GM23338 (cell line): ENCODE measurements around the gene MXRA8. TPM values are rescaled to one million over a fixed set of nuclear protein-coding genes. Genes with fewer than 3 reads are reported as not detected.

Source experiments
- ATAC-seq: fragments of 200-7000 bp; cut with Tn5 transposase; 3 replicates; pipeline ENCODE4 v1.9.1; 2020
- DNase-seq: peaks from one replicate; pipeline ENCODE4 v3.0.0-alpha.2; 2015; ENCODE audit warnings: low spot score
- H2AFZ ChIP-seq: fragments of 200-600 bp; sonication (generic); 2 replicates; pipeline ENCODE4 v1.8.0; 2016; ENCODE audit warnings: antibody characterized with exemption, mild to moderate bottlenecking, moderate library complexity
- H3F3A ChIP-seq: fragments of 200-600 bp; sonication (generic); replicated peaks from 2 replicates; pipeline ENCODE4 v1.8.0; 2017; ENCODE audit warnings: antibody characterized with exemption, mixed run types, low read depth
- H3K27ac ChIP-seq: fragments of 200-600 bp; sonication (generic); 2 replicates; pipeline ENCODE4 v1.6.1; 2016; ENCODE audit warnings: low read depth
- H3K27me3 ChIP-seq: fragments of 200-600 bp; sonication (generic); 2 replicates; pipeline ENCODE4 v1.8.0; 2016; ENCODE audit warnings: mild to moderate bottlenecking, mixed run types, moderate library complexity; ENCODE audit not compliant: insufficient read depth
- H3K36me3 ChIP-seq: fragments of 200-600 bp; sonication (generic); 2 replicates; pipeline ENCODE4 v1.8.0; 2016; ENCODE audit warnings: mild to moderate bottlenecking; ENCODE audit not compliant: insufficient read depth
- H3K4me1 ChIP-seq: fragments of 200-600 bp; sonication (generic); 2 replicates; pipeline ENCODE4 v1.8.0; 2016; ENCODE audit warnings: mild to moderate bottlenecking, moderate library complexity; ENCODE audit not compliant: insufficient read depth
- H3K4me2 ChIP-seq: fragments of 200-600 bp; sonication (generic); 2 replicates; pipeline ENCODE4 v1.7.1; 2017; ENCODE audit warnings: mixed run types
- H3K4me3 ChIP-seq: fragments of 200-600 bp; sonication (generic); 2 replicates; pipeline ENCODE4 v1.6.1; 2016; ENCODE audit warnings: mixed run types
- H3K79me2 ChIP-seq: fragments of 200-600 bp; sonication (generic); replicated peaks from 2 replicates; pipeline ENCODE4 v1.8.0; 2017; ENCODE audit warnings: mild to moderate bottlenecking; ENCODE audit not compliant: insufficient read depth
- H3K9me2 ChIP-seq: fragments of 200-600 bp; sonication (generic); 2 replicates; pipeline ENCODE4 v1.8.0; 2017; ENCODE audit not compliant: insufficient read depth
- H4K20me1 ChIP-seq: fragments of 200-600 bp; sonication (generic); replicated peaks from 2 replicates; pipeline ENCODE4 v1.8.0; 2017; ENCODE audit warnings: mild to moderate bottlenecking; ENCODE audit not compliant: insufficient read depth
- H3K27ac Mint-ChIP-seq: 2 replicates; pipeline ENCODE4 v1.8.0; 2020; ENCODE audit warnings: inconsistent platforms, mild to moderate bottlenecking, moderate library complexity, mixed read lengths
- H3K27me3 Mint-ChIP-seq: 3 replicates; pipeline ENCODE4 v1.8.0; 2022; ENCODE audit warnings: low read depth, mild to moderate bottlenecking, moderate library complexity, mixed read lengths, inconsistent platforms; ENCODE audit not compliant: insufficient read depth, poor library complexity
- H3K36me3 Mint-ChIP-seq: 3 replicates; pipeline ENCODE4 v1.8.0; 2021; ENCODE audit warnings: low read depth, mild to moderate bottlenecking, inconsistent platforms, moderate library complexity, mixed read lengths
- H3K4me1 Mint-ChIP-seq: 3 replicates; pipeline ENCODE4 v1.8.0; 2020; ENCODE audit warnings: mild to moderate bottlenecking, inconsistent platforms, mixed read lengths
- H3K4me3 Mint-ChIP-seq: 3 replicates; pipeline ENCODE4 v1.8.0; 2021; ENCODE audit warnings: moderate library complexity, mild to moderate bottlenecking, inconsistent platforms, mixed read lengths
- H3K9me3 Mint-ChIP-seq: 3 replicates; pipeline ENCODE4 v1.8.0; 2020; ENCODE audit warnings: moderate library complexity, mild to moderate bottlenecking, inconsistent platforms, mixed read lengths
- CREB1 ChIP-seq: fragments of 250-450 bp; sonication (Bioruptor Pico); IDR thresholded peaks from 2 replicates; pipeline ENCODE4 v1.5.0; 2020; ENCODE audit warnings: low read depth, mild to moderate bottlenecking, moderate library complexity
- EZH2 ChIP-seq: fragments of 200-600 bp; sonication (generic); IDR thresholded peaks from one replicate; pipeline ENCODE4 v1.8.0; 2017; ENCODE audit warnings: antibody characterized with exemption, mild to moderate bottlenecking, low read depth; ENCODE audit not compliant: unreplicated experiment
- JUNB ChIP-seq: IDR thresholded peaks from one replicate; pipeline ENCODE4 v1.6.1; 2016; ENCODE audit warnings: antibody characterized with exemption; ENCODE audit not compliant: unreplicated experiment
- NANOG ChIP-seq: IDR thresholded peaks from 2 replicates; pipeline ENCODE4 v1.6.1; 2016; ENCODE audit warnings: antibody characterized with exemption, borderline replicate concordance
- POLR2AphosphoS5 ChIP-seq: IDR thresholded peaks from 2 replicates; pipeline ENCODE4 v1.6.1; 2016; ENCODE audit warnings: antibody characterized with exemption, low read depth
- STAT1 ChIP-seq: IDR thresholded peaks from one replicate; pipeline ENCODE4 v1.6.1; 2016; ENCODE audit warnings: antibody characterized with exemption; ENCODE audit not compliant: unreplicated experiment
- ZNF114 ChIP-seq: fragments of 250-450 bp; sonication (Bioruptor Pico); IDR thresholded peaks from 2 replicates; pipeline ENCODE4 v1.5.0; 2020; ENCODE audit warnings: mild to moderate bottlenecking, moderate library complexity
- ZNF331 ChIP-seq: fragments of 250-450 bp; sonication (Bioruptor Pico); IDR thresholded peaks from 2 replicates; pipeline ENCODE4 v1.5.0; 2020; ENCODE audit warnings: low read depth, mild to moderate bottlenecking, moderate library complexity
- polyA plus RNA-seq: library from polyadenylated mRNA; unstranded; fragments of >200 nt; fragmentation: Nextera tagmentation; extraction: Ambion mirVana; gene quantifications from 2 replicates; pipeline ENCODE4 v1.2.1, GENCODE V29; 2016
- total RNA-seq: library from RNA; depleted of rRNA; stranded (reverse); fragments of >200 nt; shearing (Covaris generic); gene quantifications from 2 replicates; pipeline ENCODE4 v1.2.3, GENCODE V29; 2014
- TF ChIP-seq, protein P1 (sequence below), 2 experiments: fragments of 200-600 bp in 1 of 2; sonication (generic) in 1 of 2; conservative IDR thresholded peaks; 2 replicates each; pipeline versions ENCODE4 v1.5.1 to v1.6.1; 2016 to 2017; ENCODE audit warnings: antibody characterized with exemption in 2 of 2, low read depth in 2 of 2, mild to moderate bottlenecking in 2 of 2, moderate library complexity in 1 of 2
- TF ChIP-seq, protein P2 (sequence below): IDR thresholded peaks from 2 replicates; pipeline ENCODE4 v1.6.1; 2016; ENCODE audit warnings: antibody characterized with exemption
- TF ChIP-seq, protein P3 (sequence below): fragments of 250-450 bp; sonication (Bioruptor Pico); IDR thresholded peaks from 2 replicates; pipeline ENCODE4 v1.5.0; 2020; ENCODE audit warnings: mild to moderate bottlenecking, moderate library complexity

MXRA8 gene
- total and polyA plus RNA-seq, 2 experiments from 2014 or later: 9.1 to 17.2 TPM

DNA sequence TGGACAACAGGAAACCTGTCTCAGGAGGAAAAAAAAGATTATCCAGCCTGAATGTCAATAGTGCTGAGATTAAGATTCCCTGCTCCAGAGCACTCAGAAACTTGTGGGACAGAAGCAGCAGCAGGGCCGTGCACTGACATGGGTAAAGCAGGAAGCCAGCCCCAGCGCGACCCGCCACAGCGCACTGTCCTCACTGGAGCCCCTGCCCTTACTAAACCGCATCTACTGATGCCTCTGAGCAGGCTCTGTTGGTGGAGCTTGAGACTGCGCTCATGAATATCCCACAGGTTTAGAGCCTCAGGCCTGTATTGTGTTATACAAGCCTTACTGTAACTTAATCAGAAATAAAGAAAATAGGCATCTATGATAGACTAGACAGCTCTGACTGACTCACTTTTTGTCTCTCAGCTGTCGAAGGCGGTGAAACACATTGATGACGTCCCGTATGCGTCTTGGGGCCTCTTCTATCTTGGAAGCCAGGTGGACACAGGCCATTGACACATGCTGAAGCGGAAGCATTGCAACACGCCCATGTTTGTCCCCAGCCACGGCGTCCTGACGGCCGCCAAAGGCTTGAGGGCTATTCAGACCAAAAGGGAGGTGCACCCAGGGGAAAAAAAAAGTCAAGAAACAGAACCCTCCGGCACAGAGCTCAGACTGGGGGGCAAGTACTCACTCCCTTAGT, 39.6 kb upstream of the MXRA8 start:
- peaks cover 29% of the 10 kb centered on the region for H3K4me1 Mint-ChIP-seq
- H3K9me3 Mint-ChIP-seq: no peaks in the 10 kb centered on the region; the same call in 2 of the 3 replicates
- peak overlapping the region; percentile 81 for H3K27ac Mint-ChIP-seq
- H3K27me3 Mint-ChIP-seq: peaks cover 23% of the 10 kb centered on the region
- Histone ChIP-seq H3K4me1 (peaks cover 14% of the 10 kb centered on the region; the same call in 1 of the 2 replicates), H3K27me3 (no peaks in the 10 kb centered on the region), H2AFZ (no peak overlapping the region), H3K9me2 (no peaks in the 10 kb centered on the region), H3K4me3 (peak overlapping the region; percentile 97), H3K79me2 (peaks cover 70% of the 10 kb centered on the region), H3K36me3 (peaks cover 50% of the 10 kb centered on the region), H3K4me2 (peak overlapping the region; percentile 96), H3F3A (peaks cover 59% of the 10 kb centered on the region), H3K27ac (no peak overlapping the region), H4K20me1 (peaks cover 40% of the 10 kb centered on the region)
- H3K36me3 Mint-ChIP-seq: peaks cover 80% of the 10 kb centered on the region
- ATAC-seq: no peak
- TF ChIP-seq ZNF114 (no peak), POLR2AphosphoS5 (no peak), ZNF331 (CRISPR knock-in tag) (no peak), EZH2 (no peak), CREB1 (CRISPR knock-in tag) (no peak), STAT1 (no peak), JUNB (no peak)
- TF ChIP-seq, protein P1, sequence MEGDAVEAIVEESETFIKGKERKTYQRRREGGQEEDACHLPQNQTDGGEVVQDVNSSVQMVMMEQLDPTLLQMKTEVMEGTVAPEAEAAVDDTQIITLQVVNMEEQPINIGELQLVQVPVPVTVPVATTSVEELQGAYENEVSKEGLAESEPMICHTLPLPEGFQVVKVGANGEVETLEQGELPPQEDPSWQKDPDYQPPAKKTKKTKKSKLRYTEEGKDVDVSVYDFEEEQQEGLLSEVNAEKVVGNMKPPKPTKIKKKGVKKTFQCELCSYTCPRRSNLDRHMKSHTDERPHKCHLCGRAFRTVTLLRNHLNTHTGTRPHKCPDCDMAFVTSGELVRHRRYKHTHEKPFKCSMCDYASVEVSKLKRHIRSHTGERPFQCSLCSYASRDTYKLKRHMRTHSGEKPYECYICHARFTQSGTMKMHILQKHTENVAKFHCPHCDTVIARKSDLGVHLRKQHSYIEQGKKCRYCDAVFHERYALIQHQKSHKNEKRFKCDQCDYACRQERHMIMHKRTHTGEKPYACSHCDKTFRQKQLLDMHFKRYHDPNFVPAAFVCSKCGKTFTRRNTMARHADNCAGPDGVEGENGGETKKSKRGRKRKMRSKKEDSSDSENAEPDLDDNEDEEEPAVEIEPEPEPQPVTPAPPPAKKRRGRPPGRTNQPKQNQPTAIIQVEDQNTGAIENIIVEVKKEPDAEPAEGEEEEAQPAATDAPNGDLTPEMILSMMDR (conservative IDR thresholded peaks at IDR 0.05; ENCODE audit: low read depth in 2 of 2): no peak
- TF ChIP-seq, protein P2, sequence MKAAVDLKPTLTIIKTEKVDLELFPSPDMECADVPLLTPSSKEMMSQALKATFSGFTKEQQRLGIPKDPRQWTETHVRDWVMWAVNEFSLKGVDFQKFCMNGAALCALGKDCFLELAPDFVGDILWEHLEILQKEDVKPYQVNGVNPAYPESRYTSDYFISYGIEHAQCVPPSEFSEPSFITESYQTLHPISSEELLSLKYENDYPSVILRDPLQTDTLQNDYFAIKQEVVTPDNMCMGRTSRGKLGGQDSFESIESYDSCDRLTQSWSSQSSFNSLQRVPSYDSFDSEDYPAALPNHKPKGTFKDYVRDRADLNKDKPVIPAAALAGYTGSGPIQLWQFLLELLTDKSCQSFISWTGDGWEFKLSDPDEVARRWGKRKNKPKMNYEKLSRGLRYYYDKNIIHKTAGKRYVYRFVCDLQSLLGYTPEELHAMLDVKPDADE: no peak
- peak overlapping the region; percentile 96 for H3K4me3 Mint-ChIP-seq
- DNase-seq: no peak

DNA sequence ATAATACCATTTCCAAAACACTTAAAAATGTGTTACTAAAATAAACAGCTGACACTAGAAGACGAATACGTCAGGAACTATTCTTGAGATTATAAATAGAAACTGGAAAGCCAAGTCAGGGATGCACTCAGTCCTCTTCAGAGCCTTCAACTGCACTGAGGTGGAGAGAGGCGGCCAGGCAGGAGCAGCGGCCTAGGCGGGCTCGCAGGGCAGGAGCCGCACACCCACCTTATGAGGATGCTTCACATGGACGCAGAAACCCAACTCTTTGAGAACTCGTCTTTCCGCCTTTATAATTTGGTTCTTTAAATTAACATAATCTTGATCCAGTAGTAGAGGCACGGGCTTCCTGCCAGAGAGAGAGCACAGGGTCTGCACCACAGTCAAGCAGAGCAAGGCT, 36.8 kb upstream of the MXRA8 start:
- Mint-ChIP-seq H3K9me3 (no peaks in the 10 kb centered on the region), H3K27me3 (peaks cover 8% of the 10 kb centered on the region), H3K4me1 (peaks cover 5% of the 10 kb centered on the region), H3K27ac (no peak overlapping the region), H3K4me3 (no peak overlapping the region), H3K36me3 (peaks cover 80% of the 10 kb centered on the region)
- H3K4me2 ChIP-seq: no peak overlapping the region
- H2AFZ ChIP-seq: no peak overlapping the region
- H3K4me1 ChIP-seq: peaks cover 7% of the 10 kb centered on the region; the same call in 1 of the 2 replicates
- peaks cover 38% of the 10 kb centered on the region for H4K20me1 ChIP-seq
- H3F3A ChIP-seq: peaks cover 52% of the 10 kb centered on the region
- peaks cover 70% of the 10 kb centered on the region for H3K79me2 ChIP-seq
- no peak overlapping the region for H3K27ac ChIP-seq
- ATAC-seq (no peak), DNase-seq (no peak)
- H3K36me3 ChIP-seq: peaks cover 63% of the 10 kb centered on the region
- H3K9me2 ChIP-seq: no peaks in the 10 kb centered on the region
- H3K27me3 ChIP-seq: no peaks in the 10 kb centered on the region
- H3K4me3 ChIP-seq: no peak overlapping the region
- TF ChIP-seq POLR2AphosphoS5 (no peak), ZNF114 (no peak), JUNB (no peak), NANOG (no peak), CREB1 (CRISPR knock-in tag) (no peak), EZH2 (no peak), ZNF331 (CRISPR knock-in tag) (no peak), STAT1 (no peak)
- TF ChIP-seq, protein P3, sequence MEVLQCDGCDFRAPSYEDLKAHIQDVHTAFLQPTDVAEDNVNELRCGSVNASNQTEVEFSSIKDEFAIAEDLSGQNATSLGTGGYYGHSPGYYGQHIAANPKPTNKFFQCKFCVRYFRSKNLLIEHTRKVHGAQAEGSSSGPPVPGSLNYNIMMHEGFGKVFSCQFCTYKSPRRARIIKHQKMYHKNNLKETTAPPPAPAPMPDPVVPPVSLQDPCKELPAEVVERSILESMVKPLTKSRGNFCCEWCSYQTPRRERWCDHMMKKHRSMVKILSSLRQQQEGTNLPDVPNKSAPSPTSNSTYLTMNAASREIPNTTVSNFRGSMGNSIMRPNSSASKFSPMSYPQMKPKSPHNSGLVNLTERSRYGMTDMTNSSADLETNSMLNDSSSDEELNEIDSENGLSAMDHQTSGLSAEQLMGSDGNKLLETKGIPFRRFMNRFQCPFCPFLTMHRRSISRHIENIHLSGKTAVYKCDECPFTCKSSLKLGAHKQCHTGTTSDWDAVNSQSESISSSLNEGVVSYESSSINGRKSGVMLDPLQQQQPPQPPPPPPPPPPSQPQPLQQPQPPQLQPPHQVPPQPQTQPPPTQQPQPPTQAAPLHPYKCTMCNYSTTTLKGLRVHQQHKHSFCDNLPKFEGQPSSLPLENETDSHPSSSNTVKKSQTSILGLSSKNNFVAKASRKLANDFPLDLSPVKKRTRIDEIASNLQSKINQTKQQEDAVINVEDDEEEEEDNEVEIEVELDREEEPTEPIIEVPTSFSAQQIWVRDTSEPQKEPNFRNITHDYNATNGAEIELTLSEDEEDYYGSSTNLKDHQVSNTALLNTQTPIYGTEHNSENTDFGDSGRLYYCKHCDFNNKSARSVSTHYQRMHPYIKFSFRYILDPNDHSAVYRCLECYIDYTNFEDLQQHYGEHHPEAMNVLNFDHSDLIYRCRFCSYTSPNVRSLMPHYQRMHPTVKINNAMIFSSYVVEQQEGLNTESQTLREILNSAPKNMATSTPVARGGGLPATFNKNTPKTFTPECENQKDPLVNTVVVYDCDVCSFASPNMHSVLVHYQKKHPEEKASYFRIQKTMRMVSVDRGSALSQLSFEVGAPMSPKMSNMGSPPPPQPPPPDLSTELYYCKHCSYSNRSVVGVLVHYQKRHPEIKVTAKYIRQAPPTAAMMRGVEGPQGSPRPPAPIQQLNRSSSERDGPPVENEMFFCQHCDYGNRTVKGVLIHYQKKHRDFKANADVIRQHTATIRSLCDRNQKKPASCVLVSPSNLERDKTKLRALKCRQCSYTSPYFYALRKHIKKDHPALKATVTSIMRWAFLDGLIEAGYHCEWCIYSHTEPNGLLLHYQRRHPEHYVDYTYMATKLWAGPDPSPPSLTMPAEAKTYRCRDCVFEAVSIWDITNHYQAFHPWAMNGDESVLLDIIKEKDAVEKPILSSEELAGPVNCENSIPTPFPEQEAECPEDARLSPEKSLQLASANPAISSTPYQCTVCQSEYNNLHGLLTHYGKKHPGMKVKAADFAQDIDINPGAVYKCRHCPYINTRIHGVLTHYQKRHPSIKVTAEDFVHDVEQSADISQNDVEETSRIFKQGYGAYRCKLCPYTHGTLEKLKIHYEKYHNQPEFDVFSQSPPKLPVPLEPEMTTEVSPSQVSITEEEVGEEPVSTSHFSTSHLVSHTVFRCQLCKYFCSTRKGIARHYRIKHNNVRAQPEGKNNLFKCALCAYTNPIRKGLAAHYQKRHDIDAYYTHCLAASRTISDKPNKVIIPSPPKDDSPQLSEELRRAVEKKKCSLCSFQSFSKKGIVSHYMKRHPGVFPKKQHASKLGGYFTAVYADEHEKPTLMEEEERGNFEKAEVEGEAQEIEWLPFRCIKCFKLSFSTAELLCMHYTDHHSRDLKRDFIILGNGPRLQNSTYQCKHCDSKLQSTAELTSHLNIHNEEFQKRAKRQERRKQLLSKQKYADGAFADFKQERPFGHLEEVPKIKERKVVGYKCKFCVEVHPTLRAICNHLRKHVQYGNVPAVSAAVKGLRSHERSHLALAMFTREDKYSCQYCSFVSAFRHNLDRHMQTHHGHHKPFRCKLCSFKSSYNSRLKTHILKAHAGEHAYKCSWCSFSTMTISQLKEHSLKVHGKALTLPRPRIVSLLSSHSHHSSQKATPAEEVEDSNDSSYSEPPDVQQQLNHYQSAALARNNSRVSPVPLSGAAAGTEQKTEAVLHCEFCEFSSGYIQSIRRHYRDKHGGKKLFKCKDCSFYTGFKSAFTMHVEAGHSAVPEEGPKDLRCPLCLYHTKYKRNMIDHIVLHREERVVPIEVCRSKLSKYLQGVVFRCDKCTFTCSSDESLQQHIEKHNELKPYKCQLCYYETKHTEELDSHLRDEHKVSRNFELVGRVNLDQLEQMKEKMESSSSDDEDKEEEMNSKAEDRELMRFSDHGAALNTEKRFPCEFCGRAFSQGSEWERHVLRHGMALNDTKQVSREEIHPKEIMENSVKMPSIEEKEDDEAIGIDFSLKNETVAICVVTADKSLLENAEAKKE (CRISPR knock-in tag): no peak
